HepG2 (cell line): ENCODE measurements around the gene MARCHF2.
A peak's percentile ranks its signal among the peaks of the same experiment; 100 is the strongest.

Experiments used
- BHLHE40 ChIP-seq: IDR thresholded peaks from 2 replicates; pipeline ENCODE4 v1.6.1; 2011; ENCODE audit warnings: low read length, improper control_type of control experiment
- CEBPZ ChIP-seq: IDR thresholded peaks from 2 replicates; pipeline ENCODE4 v1.6.1; 2012; ENCODE audit warnings: low read length, improper control_type of control experiment
- CENPBD1 ChIP-seq: sonication (generic); formaldehyde crosslinking; IDR thresholded peaks from 2 replicates; pipeline ENCODE4 v1.8.0; 2022; ENCODE audit warnings: missing genetic modification reagents, low read depth, mild to moderate bottlenecking, borderline replicate concordance
- FOSL2 ChIP-seq: sonication (generic); formaldehyde crosslinking; IDR thresholded peaks from 2 replicates; pipeline ENCODE4 v1.4.0; 2020; ENCODE audit warnings: missing genetic modification reagents
- HOXA7 ChIP-seq: sonication (generic); formaldehyde crosslinking; IDR thresholded peaks from 2 replicates; pipeline ENCODE4 v1.8.1; 2022; ENCODE audit warnings: mild to moderate bottlenecking, missing genetic modification reagents, moderate library complexity
- MAX ChIP-seq: IDR thresholded peaks from 2 replicates; pipeline ENCODE4 v1.6.1; 2012; ENCODE audit warnings: inconsistent platforms
- NCOR1 ChIP-seq: fragments of 200-600 bp; sonication (generic); IDR thresholded peaks from 2 replicates; pipeline ENCODE4 v1.7.0; 2017; ENCODE audit warnings: antibody characterized with exemption, low read length, borderline replicate concordance
- RARA ChIP-seq: IDR thresholded peaks from 2 replicates; pipeline ENCODE4 v1.6.1; 2016; ENCODE audit warnings: missing genetic modification reagents, missing compliant biosample characterization
- REST ChIP-seq, 2 experiments: IDR thresholded peaks; 2 replicates each; pipeline ENCODE4 v1.6.1; 2011 to 2012; ENCODE audit warnings: low read length in 2 of 2, borderline replicate concordance in 1 of 2, low read depth in 1 of 2, mild to moderate bottlenecking in 1 of 2, moderate library complexity in 1 of 2
- YY1 ChIP-seq: IDR thresholded peaks from 2 replicates; pipeline ENCODE4 v1.6.1; 2011; ENCODE audit warnings: low read length, low read depth, moderate library complexity, mild to moderate bottlenecking; ENCODE audit not compliant: insufficient read depth, insufficient replicate concordance
- ZBTB43 ChIP-seq: sonication (generic); formaldehyde crosslinking; conservative IDR thresholded peaks from 2 replicates; pipeline ENCODE4 v1.4.0; 2020; ENCODE audit warnings: missing genetic modification reagents
- ZFAT ChIP-seq: sonication (generic); formaldehyde crosslinking; conservative IDR thresholded peaks from 2 replicates; pipeline ENCODE4 v1.8.1; 2023; ENCODE audit warnings: missing genetic modification reagents, inconsistent platforms
- TF ChIP-seq, protein P1 (sequence below): IDR thresholded peaks from 2 replicates; pipeline ENCODE4 v1.6.1; 2016; ENCODE audit warnings: mild to moderate bottlenecking
- TF ChIP-seq, protein P2 (sequence below): sonication (generic); formaldehyde crosslinking; conservative IDR thresholded peaks from 2 replicates; pipeline ENCODE4 v1.4.0; 2020; ENCODE audit warnings: missing genetic modification reagents

DNA sequence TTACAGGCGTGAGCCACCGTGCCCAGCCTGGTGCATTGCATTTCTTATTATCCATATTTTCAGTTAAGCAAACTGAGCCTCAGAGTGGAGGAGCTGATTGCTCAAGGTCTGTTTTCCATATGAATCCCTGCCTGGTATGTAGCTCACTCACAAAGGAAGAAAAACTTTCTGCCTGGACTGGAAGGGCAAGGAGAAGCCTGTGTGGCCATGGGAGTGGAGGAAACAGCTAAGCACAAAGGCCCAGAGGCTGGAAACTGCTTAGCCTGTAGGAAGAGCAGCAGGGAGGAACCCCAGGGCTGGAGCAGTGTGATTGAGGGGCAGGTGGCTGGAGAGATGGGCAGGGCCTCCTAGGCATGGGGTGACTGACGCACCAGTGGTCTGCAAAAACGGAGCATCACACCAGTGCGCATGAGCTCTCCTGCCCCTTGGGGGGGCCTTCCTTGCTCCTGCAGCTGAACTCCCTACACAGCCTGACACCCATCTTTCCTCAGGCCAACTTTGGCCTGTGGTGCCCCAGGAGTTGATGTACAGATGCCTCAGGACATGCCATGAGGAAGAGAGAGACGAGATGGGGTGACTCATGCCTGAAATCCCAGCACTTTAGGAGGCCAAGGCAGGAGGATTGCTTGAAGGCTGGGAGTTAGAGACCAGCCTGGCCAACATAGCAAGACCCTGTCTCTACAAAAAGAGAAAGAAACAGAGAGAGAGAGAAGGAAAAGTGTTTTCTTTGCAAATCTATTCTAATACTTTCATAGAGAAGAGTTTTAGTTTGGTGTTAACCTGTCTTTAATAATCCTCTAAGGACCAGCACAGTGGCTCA, 28.8 kb downstream of the MARCHF2 start:
- TF ChIP-seq YY1, result no peak
- TF ChIP-seq NCOR1, result no peak
- TF ChIP-seq, protein P1, sequence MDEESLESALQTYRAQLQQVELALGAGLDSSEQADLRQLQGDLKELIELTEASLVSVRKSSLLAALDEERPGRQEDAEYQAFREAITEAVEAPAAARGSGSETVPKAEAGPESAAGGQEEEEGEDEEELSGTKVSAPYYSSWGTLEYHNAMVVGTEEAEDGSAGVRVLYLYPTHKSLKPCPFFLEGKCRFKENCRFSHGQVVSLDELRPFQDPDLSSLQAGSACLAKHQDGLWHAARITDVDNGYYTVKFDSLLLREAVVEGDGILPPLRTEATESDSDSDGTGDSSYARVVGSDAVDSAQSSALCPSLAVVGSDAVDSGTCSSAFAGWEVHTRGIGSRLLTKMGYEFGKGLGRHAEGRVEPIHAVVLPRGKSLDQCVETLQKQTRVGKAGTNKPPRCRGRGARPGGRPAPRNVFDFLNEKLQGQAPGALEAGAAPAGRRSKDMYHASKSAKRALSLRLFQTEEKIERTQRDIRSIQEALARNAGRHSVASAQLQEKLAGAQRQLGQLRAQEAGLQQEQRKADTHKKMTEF, result no peak
- TF ChIP-seq ZFAT (CRISPR knock-in tag), result no peak
- TF ChIP-seq RARA (CRISPR knock-in tag), result no peak
- TF ChIP-seq ZBTB43 (CRISPR knock-in tag), result no peak
- peak; percentile 47; the same call in 1 of the 2 replicates for TF ChIP-seq FOSL2 (CRISPR knock-in tag)
- no peak for TF ChIP-seq MAX
- no peak for TF ChIP-seq CENPBD1 (CRISPR knock-in tag)
- no peak for TF ChIP-seq REST (IDR thresholded peaks at IDR 0.05; ENCODE audit: borderline replicate concordance in 1 of 2, low read depth in 1 of 2, low read length in 2 of 2)
- TF ChIP-seq HOXA7 (CRISPR knock-in tag), result no peak
- TF ChIP-seq CEBPZ, result no peak
- no peak for TF ChIP-seq BHLHE40
- TF ChIP-seq, protein P2, sequence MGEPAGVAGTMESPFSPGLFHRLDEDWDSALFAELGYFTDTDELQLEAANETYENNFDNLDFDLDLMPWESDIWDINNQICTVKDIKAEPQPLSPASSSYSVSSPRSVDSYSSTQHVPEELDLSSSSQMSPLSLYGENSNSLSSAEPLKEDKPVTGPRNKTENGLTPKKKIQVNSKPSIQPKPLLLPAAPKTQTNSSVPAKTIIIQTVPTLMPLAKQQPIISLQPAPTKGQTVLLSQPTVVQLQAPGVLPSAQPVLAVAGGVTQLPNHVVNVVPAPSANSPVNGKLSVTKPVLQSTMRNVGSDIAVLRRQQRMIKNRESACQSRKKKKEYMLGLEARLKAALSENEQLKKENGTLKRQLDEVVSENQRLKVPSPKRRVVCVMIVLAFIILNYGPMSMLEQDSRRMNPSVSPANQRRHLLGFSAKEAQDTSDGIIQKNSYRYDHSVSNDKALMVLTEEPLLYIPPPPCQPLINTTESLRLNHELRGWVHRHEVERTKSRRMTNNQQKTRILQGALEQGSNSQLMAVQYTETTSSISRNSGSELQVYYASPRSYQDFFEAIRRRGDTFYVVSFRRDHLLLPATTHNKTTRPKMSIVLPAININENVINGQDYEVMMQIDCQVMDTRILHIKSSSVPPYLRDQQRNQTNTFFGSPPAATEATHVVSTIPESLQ (CRISPR knock-in tag), result no peak
